H1 (cell line): ENCODE measurements around the gene PNCK. TPM values are rescaled to one million over a fixed set of nuclear protein-coding genes. Genes with fewer than 3 reads are reported as not detected.

Experiments used
- SP2 ChIP-seq: IDR thresholded peaks from 2 replicates; pipeline ENCODE4 v1.6.1; 2012; ENCODE audit warnings: mild to moderate bottlenecking, low read length, inconsistent platforms
- polyA plus RNA-seq, 7 experiments: library from polyadenylated mRNA; depleted of rRNA in 3 of 7; stranded (reverse) in 5 of 7; unstranded in 2 of 7; fragments of >200 nt in 5 of 7; fragments of 200-250 nt in 2 of 7; gene quantifications; 1 replicate in 5 of 7; 2 replicates in 1 of 7; 4 replicates in 1 of 7; pipeline versions ENCODE4 v1.2.1 to v1.2.3, GENCODE V29; 2011 to 2013; ENCODE audit warnings: missing spikeins in 2 of 7, mixed read lengths in 2 of 7
- total RNA-seq: library from RNA; stranded (reverse); fragmentation: NEBNext Ultra II Directional; extraction: Animal tissue kit (Norgen Biotek cat#: 25700); gene quantifications from 2 replicates; pipeline ENCODE4 v1.2.1, GENCODE V29; 2021
- TF ChIP-seq, protein P1 (sequence below): IDR thresholded peaks from 2 replicates; pipeline ENCODE4 v1.6.1; 2012; ENCODE audit warnings: inconsistent platforms

The PNCK gene
- total and polyA plus RNA-seq, 2 of the 8 experiments (the other 6 are each of a cell fraction or from before 2014, with no cell fraction given) = 6.2 to 6.3 TPM

GRCh38 chrX:153657161-153657560 is 16.5 kb downstream of the PNCK start (continued):
- TF ChIP-seq SP2 = no peak
- TF ChIP-seq, protein P1, sequence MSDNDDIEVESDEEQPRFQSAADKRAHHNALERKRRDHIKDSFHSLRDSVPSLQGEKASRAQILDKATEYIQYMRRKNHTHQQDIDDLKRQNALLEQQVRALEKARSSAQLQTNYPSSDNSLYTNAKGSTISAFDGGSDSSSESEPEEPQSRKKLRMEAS = no peak
- TF ChIP-seq, all 59 proteins: peak for 0
